Stimulated activated CD8-positive, alpha-beta memory T cell treated with anti-CD3 and anti-CD28 coated beads, Interleukin-4, amount 100 ng/mL, for 1 hour (primary cell): ENCODE results near the gene SCMH1.
A peak's percentile ranks its signal among the peaks of the same experiment; 100 is the strongest.

ENCODE experiments used
- DNase-seq, 2 donors: peaks; one replicate each; pipeline ENCODE4 v3.0.0-alpha.2; 2020; ENCODE audit warnings: low read depth in 2 of 2, low spot score in 1 of 2

Gene SCMH1

DNA sequence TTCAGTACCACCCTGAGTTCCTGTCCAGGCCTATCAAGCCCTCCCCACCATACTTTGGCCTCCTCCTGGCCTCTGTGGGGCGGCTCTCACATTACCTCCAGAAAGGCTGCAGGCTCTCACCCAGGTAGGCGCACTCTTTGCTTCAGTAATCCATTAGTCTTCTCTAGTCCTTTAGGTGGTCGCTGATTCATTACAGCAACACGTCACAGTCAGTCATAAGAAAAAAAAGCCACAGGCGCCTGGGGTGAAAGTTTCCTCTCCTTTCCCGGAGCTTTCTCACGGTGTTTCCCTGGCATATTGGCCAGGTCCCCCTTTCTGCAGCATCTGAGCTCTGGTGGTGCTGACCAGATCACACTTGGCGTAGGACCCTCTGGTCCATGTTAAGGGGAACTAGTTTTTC, 232.6 kb downstream of the SCMH1 start:
- no peak for DNase-seq

DNA sequence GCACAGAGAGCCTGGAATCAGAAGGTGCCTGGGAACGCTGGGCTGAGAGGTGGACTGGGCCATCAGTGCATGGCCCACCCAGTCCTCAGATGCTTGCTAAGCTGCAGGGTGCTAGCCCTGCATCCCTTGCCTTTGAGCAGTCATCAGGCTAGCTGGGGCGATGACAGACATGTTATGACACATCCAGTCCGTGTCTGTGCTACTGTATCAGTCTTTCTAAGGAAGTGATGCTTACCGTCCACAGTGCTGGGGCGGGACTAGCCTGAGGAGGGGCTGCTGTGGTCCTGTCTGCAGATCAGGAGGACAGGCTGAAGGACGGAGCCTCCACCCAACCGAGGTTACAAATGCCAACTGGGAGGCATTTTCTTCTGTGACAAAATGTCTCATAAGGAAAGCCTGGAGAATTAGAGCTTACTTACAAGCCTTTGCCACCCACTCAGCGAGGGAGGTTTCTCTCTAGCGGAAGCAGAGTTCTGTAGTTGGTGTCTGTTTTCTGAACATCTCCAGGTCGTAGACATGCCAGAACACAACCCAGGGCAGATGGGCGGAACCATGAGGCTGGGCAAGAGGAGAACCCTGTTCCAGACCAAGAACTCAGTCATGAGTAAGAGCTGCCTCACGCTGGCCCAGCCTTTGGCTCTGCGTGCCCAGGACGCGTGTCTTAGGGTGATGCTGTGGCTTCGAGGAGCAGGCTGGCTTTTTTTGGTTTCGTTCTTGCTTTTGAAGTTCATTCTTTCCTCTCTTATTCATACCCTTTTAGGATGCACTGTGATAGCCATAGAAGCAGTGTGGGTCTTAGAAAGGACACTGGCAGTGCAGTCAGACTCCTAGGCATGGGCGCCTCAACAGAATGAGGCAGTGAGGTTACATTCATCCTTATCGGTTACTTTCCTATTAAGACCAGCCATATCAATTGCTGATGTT, 234.9 kb downstream of the SCMH1 start:
- DNase-seq = no peak

DNA sequence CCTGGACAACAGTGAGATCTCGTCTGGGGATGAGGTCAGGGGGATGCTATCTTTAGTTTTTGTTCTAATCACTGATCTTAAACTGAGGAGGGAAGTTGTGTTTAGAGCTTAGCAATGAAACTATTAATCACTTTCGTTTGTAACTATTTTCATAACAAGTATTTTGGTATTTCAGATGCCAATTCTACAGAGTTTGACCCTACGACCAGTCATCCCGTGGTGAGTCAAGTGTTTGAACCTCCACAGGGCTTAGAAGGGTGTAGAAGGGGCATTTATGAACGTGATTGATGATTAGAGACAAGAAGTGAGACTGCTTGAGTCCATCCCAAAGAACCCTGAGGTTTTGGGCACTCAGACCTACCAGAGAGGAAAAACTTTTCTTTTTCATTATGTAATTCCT, 236.2 kb downstream of the SCMH1 start:
- DNase-seq = no peak

DNA sequence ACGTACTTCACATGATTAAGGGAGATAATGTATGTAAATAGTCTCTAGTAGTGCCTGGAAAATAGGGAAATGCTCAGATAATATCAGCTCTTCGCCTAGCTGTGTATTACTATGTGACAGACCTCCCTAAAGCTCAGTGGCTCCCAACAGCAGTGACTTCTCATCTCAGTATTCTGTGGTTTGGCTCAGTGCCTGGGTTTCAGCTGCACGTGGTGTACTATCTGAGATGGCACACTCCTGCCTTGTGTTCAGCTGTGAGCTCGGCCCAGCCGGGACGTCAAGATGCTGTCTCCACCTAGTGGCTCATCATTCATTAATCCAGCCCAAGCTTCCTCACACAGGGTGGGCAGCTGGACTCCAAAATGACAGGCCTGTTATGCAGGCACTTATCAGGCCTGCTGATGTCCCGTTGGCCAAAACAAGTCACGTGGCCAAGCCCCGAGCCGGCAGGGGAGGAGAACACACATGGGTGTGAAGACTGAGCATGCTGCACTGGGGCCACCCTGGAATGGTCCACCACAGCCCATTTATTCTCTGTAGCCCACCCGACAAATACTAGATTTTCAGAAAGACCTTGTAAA, 238.4 kb downstream of the SCMH1 start:
- peak; percentile 71 to 77 for DNase-seq

DNA sequence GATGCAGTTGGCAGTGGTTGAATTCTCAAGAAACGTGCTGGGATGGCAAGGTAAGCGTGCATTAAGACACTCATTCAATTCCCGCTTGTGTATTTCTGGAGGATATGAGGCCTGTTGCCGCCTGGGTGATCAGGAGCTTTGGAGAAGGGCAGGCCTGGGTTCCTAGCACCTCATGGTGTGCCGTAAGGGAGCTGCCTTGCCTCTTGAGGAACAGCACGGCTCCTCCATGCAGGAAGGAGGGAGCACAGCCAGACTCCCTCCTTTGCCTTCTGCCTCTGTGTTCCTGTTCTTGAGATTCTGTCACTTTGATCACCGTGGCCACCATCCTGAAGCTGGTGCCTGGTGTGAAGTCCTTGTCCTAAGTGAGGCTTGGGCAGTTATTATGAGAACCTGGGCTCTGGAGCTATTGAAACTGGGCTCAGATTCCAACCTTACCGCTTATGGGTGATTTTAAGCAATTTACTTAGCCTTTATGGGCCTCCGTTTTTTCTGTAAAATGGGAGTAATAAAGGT, 238.9 kb downstream of the SCMH1 start:
- DNase-seq = no peak

DNA sequence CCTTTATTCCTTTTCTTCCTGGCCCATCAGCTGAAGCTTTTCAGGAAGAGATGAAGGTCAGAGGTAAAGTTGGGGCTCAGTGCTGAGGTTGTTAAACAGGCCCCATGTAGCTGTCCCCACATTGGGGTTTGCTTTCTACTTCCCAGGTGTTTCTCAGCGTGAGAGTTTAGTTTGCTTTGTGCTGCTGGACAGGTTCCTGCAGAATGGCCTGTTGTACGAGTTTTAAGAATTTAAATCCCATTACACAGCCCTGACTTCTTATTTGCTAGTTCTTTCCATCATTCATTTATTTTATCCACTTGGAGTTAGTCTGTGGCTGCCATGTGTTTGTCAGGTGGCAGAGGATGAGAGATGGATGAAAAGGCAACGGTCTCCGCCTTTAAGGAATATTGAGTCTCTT, 243.4 kb downstream of the SCMH1 start:
- DNase-seq = no peak

DNA sequence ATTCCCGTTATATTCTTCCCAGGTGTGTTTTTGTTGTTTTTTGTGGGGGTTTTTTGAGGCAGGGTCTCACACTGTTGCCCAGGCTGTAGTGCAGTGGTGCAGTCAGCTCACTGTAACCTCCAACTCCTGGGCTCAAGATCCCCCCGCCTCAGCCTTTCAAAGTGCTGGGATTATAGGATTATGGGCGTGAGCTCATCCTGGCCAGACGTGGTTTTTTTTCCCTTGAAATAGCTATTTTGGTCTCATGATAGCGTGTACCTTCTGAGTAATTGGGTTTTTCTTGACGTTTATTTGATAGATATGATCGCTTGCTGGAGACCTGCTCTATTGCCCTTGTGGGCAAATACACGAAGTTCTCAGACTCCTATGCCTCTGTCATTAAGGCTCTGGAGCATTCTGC, 245.0 kb downstream of the SCMH1 start:
- DNase-seq = no peak

DNA sequence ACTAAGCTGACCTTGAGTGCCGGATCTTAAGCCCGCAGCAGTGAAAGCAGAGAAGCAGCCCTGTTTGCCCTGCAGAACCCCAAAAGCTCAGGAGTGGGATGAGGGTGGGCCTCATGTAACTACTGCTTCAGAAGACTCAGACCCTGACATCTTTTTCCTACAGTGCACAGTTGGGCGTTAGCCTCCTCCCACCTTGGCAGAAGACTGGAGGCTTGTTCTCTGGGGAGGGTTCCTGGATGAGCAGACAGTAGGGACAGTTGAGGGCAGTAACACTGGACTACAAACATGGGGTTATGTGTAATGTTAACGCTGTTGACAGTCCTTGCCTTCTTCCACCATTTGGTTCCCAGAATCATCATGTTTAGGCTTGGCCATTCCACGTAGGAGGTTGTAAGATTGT, 253.0 kb downstream of the SCMH1 start:
- DNase-seq = no peak

DNA sequence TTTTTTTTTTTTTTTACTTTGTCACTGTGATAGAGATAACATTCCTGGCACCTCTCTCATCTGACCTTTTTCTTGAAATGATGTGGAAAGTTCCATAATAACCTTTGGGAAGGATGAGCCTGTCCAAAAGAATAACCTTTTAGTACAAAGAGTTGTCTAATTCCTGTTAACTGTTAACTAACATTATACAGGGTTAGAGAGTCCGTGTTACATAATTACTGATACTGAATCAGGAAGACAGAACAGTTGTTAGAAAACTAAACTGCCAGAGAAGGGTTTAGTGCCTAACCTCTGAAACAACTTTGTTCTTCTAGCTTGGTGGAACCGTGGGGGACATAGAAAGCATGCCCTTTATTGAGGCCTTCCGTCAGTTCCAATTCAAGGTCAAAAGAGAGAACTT, 253.8 kb downstream of the SCMH1 start:
- DNase-seq = no peak

DNA sequence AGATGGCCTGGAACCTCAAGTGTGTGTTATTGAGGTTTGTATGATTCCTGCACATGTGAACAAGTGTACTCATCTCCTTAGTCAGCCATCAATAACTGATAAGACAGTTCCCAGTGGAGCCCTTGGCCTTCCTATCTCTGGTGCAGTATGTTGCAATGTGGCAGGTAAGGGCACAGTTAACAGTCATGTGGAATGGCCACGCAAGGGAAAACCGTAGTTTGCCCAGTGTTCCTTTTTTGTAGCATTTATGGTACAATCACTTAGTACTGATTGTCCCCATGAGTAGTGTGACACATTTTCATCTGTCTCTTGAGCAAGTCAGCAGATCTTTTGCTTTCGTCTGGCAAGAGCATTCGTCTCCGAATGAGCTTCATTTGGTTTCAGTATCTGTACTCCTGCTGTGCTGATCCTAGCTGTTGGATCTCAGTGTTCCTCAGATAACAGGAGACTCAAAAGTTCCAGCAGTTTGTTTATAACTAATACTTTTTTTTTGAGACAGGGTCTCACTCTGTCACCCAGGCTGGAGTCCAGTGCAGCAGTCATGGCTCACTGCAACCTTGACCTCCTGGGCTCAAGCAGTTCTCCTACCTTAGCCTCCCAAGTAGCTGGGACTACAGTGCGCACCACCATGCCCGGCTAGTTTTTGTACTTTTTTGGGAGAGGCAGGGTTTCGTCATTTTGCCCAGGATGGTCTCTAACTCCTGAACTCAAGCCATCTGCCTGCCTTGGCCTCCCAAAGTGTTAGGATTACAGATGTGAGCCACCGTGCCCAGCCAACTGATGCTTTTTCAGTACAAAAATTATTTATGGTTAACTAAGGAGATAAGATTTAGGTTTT, 254.4 kb downstream of the SCMH1 start:
- DNase-seq = no peak

DNA sequence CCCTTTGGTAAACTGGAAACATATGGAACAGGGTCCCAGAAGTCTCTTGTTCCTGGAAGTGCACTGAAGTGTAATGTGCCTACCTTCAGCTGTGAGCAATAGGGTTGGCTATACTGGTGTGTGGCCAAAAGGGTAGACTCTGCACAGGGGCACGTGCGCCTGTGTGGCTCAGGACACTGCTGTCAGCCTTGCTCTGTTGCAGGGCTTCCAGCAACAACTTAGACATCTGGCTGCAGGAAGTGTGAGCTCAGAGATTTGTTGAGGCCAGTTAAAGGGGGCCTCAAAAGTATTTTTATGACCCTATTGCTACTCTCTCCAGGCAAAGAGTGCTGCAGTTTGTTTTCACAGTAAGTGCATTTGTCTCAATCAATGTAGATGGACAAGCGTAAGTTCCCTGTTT, 255.2 kb downstream of the SCMH1 start:
- no peak for DNase-seq

DNA sequence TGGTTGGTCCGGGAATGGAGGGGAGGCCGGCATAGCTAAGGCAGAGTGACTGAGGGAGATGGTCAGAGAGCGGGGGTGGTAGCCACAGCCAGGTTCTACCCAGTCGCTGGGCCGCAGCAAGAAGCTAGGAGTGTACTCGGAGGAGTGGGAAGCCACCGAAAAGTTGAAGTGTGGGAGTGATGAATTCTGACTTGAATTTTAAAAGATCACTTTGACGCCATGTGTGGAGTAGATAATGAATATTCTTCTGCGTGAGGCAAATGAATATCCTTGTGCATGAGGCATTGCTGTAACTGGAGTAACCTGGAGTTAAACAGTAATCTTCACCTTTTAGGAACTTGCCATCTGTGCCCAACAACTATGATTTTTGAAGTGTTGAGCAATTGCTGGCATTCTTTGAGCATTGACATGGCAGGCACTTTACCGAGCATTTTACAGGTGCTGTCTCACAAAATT, 255.8 kb downstream of the SCMH1 start:
- no peak for DNase-seq

DNA sequence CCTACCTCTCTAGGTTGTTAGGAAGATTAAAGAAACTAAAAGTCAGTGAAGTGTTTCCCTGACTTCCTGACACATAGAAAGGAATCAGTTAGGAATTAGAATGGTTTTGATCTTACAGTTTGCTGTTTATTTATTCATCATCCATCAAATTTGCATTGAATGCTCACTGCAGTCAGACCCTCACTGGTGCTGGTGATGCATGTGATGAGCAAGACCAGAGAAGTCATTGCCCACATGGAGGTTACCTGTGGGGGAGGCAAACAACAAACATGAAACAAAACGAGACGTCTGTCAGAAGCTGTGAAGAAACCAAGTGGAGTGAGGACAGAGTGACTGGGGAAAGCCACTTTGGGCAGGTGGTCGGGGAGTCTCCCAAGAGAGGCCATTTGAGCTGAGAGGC, 256.2 kb downstream of the SCMH1 start:
- DNase-seq = no peak

DNA sequence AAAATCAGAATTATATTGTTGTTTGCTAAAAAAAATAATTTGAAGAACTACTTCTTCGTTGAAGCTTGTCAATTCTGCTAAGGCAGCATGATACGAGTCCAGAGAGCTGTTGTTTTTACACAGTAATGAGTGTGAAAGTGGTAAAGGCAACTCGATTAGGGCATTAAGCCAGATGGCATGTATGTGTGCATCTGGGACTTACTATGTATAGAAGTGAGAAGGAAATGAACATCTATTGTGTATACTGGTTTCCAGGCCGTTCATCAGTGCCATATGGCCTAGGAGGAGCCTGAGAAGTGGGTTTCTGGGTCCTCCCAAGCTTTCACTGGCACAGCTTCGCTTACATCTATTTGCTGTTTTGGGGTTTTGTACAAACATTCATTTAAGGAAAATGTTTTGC, 256.9 kb downstream of the SCMH1 start:
- no peak for DNase-seq

DNA sequence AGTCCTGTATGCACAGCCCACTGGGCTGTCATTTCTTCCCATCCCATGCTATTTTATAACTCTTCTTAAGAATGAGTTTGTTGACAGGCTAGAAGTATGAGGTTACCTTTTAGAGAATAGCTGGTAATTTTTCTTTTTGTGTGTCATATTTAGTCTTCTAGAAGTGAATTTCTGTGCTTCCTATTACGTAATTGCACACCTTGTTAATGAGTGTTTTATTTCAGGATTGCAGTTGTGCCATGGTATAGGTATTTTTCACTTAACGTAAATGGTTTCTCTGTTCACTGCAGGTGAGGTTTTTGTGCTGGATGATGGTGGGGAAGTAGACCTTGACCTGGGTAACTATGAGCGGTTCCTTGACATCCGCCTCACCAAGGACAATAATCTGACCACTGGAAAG, 257.6 kb downstream of the SCMH1 start:
- DNase-seq = no peak

DNA sequence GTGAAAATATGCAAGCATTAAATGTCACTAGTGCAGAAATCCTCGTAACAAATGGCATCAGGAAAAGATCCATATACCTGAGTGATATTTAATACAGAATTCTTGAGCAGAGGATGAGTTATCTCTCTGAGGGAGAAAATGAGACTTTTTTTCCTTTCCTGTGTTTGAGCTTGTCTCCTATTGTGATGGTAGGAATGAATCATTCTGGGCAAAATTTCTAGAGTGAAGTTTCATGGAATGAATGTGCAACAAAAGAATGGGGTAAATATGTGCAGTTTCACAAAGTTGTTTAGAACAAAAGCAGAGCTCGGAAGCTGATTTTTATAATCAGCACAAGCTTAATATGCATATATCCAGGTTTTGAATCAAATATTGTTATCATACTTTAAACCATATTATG, 258.0 kb downstream of the SCMH1 start:
- DNase-seq = no peak

DNA sequence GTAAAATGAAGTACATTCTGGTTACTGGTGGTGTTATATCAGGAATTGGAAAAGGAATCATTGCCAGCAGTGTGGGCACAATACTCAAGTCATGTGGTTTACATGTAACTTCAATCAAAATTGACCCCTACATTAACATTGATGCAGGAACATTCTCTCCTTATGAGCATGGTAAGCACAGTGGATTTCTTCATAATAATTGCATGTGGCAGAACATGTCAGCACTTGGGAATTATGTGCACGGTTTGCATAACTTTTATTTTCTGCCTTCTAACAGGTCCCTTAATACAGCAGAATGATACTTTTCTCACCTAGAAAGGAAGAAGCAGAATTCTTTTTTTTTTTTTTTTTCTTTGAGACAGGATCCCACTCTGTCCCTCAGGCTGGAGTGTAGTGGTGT, 258.8 kb downstream of the SCMH1 start:
- DNase-seq = no peak

DNA sequence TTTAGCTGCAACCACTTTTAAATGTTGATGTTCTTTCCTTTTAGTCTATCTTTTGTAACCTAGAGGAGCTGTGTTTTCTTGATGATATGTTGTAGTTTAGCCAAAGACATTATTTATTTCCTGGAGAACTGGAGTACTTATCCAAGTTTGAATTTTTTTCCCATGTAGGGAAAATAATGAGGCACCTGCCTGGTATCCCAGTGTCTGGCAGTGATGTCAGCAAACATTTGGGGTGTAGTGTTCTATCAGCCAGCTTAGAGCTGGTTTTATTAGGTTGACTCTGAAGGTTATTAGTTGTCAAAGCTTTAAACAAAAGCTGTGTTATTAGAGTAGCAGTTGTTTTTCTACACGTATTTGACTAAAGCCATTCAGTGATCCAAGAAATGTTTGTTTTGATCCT, 259.4 kb downstream of the SCMH1 start:
- DNase-seq = no peak

DNA sequence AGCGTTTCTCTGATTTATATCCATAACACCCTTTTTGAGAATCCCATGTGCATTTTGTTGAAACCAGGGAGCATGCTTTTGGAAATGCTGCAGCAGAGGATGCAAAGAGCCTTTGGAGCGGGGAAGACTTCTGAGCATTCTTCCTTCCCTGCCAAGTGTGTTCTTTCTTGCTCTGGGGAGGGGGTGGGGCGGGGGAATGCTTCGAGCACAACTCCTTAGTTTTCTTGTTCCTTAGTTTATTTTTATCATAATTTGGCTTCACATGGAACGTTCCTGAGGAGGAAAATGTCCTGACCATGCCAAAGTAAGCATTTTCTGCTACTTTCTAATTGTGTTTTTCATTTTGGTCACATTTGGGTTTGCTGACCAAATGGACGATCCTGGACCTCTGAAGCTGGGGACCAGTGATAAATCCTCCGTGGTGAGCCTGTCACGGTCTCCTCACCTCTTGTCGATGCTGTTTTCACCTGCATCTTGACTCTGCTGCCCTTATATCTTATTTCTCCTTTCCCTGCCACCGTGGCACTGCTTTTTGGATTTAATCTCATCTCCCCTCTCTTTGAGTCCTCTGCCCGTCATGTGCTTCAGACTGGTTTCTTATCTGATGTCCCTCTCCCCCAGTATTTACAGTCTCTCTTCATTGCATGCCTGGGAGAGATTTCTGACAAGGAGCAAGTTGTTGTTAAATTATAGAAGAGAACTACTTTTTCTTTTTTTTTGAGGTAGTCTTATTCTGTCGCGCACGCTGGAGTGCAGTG, 260.2 kb downstream of the SCMH1 start:
- DNase-seq = no peak

DNA sequence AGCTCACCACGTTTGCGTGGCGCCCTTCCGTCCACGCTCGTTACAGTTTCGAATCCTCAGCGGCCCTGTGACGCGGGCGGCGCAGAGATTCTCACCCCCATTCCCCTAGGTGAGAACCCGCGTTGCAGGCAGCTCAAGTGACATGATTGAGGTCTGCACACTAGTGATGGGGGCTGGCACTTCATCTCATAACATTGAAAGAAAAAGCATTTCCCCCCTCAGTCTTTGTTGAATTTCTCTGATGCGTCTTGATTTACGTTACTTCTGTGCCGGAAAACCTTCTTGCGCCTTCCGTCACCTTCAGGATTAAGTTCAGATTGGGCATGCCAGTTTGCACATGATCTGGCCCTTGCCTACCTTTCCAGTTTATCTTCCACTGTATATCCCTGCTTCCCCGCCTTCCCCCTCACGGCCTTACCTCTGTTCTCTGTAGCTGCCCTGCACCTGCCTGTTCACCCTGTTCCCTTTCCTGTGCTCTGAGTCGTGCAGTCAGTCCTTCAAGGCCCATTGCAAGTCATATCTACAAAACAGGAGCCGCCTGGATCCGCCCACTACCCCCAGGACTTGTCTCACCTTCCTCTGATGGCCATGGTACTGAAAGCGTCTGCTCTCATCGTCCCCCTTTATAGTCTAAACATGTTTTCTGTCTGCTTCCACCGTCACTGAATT, 261.5 kb downstream of the SCMH1 start:
- DNase-seq = peak in 1 of 2 donors; percentile 18
